Lower leg skin (tissue), 3 donors: ENCODE results near the gene RITA1.

Experiments
- POLR2A ChIP-seq, 2 donors: fragments of 450-650 bp; IDR thresholded peaks; one replicate each; pipeline ENCODE4 v1.6.1; 2016 to 2017; ENCODE audit warnings: antibody characterized with exemption in 2 of 2, mild to moderate bottlenecking in 1 of 2, moderate library complexity in 1 of 2
- TF ChIP-seq, protein P1 (sequence below), 3 donors: fragments of 450-650 bp; IDR thresholded peaks; one replicate each; pipeline ENCODE4 v1.5.1; 2016; ENCODE audit warnings: antibody characterized with exemption in 3 of 3, mild to moderate bottlenecking in 3 of 3, moderate library complexity in 2 of 3

DNA sequence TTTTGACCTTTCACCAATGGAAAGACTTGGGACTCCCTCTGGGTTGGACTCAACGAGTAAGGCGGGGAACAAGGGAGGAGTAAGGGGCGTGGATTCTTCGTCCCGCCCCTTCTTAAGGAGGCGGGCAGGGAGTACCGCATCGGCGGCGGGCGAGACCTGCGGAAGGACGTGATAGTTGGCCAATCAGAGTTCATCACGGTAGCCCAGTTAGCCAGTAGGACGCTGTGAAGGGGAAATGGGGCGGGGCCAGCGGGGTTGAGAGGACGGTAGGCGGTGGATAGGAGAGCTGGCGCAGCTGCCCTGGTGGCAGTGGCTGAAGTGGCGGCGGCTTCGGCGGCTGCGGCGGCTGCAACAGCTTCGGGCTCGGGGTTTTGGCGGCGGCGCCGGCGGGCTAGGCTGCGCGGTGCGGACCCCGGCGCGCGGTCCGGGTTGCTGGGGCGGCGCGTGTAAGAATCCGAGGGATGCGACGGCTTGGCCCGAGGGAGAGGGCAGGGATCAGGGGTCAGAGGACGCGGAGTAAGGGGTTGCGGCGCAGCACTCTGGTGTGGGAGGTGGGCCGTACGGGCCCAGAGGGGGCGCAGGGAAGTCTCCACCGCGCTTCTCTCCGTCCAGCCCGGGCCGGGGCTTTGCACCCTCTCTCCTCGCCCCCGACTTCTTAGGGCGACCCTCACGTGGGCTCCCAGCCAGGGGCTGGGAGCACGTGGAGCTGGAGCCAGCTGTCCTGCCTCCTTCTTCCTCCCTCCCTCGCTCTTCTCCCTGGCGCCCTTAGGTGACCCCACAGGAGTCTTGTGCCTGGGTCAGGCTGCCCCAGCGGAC is 35.9 kb downstream of the RITA1 start, which contains the start of gene TPCN1:
- TF ChIP-seq, protein P1, sequence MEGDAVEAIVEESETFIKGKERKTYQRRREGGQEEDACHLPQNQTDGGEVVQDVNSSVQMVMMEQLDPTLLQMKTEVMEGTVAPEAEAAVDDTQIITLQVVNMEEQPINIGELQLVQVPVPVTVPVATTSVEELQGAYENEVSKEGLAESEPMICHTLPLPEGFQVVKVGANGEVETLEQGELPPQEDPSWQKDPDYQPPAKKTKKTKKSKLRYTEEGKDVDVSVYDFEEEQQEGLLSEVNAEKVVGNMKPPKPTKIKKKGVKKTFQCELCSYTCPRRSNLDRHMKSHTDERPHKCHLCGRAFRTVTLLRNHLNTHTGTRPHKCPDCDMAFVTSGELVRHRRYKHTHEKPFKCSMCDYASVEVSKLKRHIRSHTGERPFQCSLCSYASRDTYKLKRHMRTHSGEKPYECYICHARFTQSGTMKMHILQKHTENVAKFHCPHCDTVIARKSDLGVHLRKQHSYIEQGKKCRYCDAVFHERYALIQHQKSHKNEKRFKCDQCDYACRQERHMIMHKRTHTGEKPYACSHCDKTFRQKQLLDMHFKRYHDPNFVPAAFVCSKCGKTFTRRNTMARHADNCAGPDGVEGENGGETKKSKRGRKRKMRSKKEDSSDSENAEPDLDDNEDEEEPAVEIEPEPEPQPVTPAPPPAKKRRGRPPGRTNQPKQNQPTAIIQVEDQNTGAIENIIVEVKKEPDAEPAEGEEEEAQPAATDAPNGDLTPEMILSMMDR (IDR thresholded peaks at IDR 0.05), result no peak
- TF ChIP-seq POLR2A (IDR thresholded peaks at IDR 0.05), result peak in 1 of 2 donors; percentile 97
